ENCODE data around the gene ROR1. TPM values are rescaled to one million over a fixed set of nuclear protein-coding genes. Genes with fewer than 3 reads are reported as not detected.

ROR1 gene
- total and polyA plus RNA-seq, 2 donors (not counting 1 experiment from before 2014, with no cell fraction given), result 0.46 to 16.0 TPM

DNA sequence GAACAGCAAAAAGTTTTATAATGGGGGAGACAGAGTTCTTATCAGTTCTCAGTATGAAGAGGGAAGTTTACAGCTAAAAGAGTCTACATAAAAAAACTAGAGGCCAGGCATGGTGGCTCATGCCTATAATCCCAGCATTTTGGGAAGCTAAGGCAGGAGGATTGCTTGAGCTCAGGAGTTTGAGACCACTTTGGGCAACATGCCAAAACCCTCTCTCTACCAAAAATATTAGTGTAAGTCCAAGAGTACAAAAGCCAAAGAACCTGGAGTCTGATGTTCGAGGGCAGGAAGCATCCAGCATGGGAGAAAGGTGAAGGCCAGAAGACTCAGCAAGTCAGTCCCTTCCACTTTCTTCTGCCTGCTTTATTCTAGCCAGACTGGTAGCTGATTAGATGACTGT, 35.0 kb upstream of the ROR1 start:
- no peak for TF ChIP-seq EZH2 (IDR thresholded peaks at IDR 0.05; ENCODE audit: borderline replicate concordance, insufficient read depth, low read depth, low read length, poor library complexity, severe bottlenecking)
- TF ChIP-seq, protein P1, sequence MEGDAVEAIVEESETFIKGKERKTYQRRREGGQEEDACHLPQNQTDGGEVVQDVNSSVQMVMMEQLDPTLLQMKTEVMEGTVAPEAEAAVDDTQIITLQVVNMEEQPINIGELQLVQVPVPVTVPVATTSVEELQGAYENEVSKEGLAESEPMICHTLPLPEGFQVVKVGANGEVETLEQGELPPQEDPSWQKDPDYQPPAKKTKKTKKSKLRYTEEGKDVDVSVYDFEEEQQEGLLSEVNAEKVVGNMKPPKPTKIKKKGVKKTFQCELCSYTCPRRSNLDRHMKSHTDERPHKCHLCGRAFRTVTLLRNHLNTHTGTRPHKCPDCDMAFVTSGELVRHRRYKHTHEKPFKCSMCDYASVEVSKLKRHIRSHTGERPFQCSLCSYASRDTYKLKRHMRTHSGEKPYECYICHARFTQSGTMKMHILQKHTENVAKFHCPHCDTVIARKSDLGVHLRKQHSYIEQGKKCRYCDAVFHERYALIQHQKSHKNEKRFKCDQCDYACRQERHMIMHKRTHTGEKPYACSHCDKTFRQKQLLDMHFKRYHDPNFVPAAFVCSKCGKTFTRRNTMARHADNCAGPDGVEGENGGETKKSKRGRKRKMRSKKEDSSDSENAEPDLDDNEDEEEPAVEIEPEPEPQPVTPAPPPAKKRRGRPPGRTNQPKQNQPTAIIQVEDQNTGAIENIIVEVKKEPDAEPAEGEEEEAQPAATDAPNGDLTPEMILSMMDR (IDR thresholded peaks at IDR 0.05), result no peak
- H3K27me3 ChIP-seq (replicated peaks in 1 of 4; ENCODE audit: control extremely low read depth in 1 of 4, control insufficient read depth in 3 of 4, insufficient read depth in 4 of 4, low read length in 3 of 4), result no peaks in the 10 kb centered on the region
- peaks cover 0 to 3% (median 0%) of the 10 kb centered on the region in 3 donors for H3K9me3 ChIP-seq (ENCODE audit: control extremely low read depth in 1 of 3, control insufficient read depth in 2 of 3, insufficient read depth in 1 of 3, low read length in 2 of 3)
- no peaks in the 10 kb centered on the region for H3K36me3 ChIP-seq (replicated peaks in 1 of 2; ENCODE audit: control extremely low read depth in 1 of 2, control insufficient read depth in 1 of 2, extremely low read depth in 1 of 2, insufficient read depth in 2 of 2, low read length in 1 of 2)
- Mint-ChIP-seq H3K27me3 (peaks cover 14% of the 10 kb centered on the region), H3K27ac (no peak overlapping the region), H3K9me3 (ENCODE audit: insufficient read depth) (peaks cover 8% of the 10 kb centered on the region), H3K4me3 (no peak overlapping the region), H3K4me1 (no peaks in the 10 kb centered on the region)
- no peak overlapping the region for H3K27ac ChIP-seq (ENCODE audit: low read length in 2 of 2)
- H3K4me1 ChIP-seq (ENCODE audit: control insufficient read depth in 2 of 2, insufficient read depth in 2 of 2, low read length in 2 of 2), result peaks cover 0 to 3% of the 10 kb centered on the region in 2 donors
- intact Hi-C loops (cut with micrococcal nuclease), result no loop called here
- H3K4me2 ChIP-seq (replicated peaks; ENCODE audit: low read depth, low read length, poor library complexity, severe bottlenecking), result no peak overlapping the region
- no peak for ATAC-seq (ENCODE audit: low read depth)
- no peaks in the 10 kb centered on the region for H4K20me1 ChIP-seq (ENCODE audit: control insufficient read depth, insufficient read depth, low read length, poor library complexity, severe bottlenecking)
- POLR2A ChIA-PET, result no interaction called here
- no CpG with 5 or more reads among the region's 1 CpG for WGBS (ENCODE audit: insufficient coverage)
- no peak overlapping the region for H2AFZ ChIP-seq (ENCODE audit: insufficient read depth, low read depth, low read length, poor library complexity, severe bottlenecking)
- DNase-seq, result no peak
- H3K9ac ChIP-seq (ENCODE audit: low read length), result no peak overlapping the region
- no peaks in the 10 kb centered on the region for H3K79me2 ChIP-seq (ENCODE audit: control insufficient read depth, insufficient read depth, low read length)
- CTCF ChIA-PET, result interaction anchor here (0.9 to 1.5 kb wide), 2 partner anchors 176 to 398 kb away, joined by 5 to 6 read pairs; no protein-coding TSS in a partner anchor
- H3K4me3 ChIP-seq (ENCODE audit: control extremely low read depth in 1 of 5, extremely low read depth in 1 of 5, insufficient read depth in 1 of 5, low read depth in 2 of 5, low read length in 4 of 5), result no peak overlapping the region

DNA sequence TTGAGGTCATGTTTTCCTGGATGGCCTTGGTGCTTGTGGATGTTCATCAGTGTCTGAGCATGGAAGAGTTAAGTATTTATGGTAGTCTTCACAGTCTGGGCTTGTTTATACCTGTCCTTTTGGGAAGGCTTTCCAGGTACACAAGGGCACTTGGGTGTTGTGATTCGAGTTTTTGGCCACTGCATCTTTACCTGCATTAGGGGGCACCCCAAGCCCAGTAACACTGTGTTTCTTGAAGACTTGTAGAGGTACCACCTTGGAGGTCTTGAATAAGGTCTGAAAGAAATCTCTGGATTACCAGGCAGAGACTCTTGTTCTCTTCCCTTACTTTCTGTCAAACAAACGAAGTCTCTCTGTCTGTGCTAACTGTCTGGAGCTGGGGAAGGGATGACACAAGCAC, 34.4 kb upstream of the ROR1 start:
- Histone ChIP-seq H3K9me3 (ENCODE audit: control extremely low read depth in 1 of 3, control insufficient read depth in 2 of 3, insufficient read depth in 1 of 3, low read length in 2 of 3) (peaks cover 0 to 3% (median 0%) of the 10 kb centered on the region in 3 donors), H3K4me3 (ENCODE audit: control extremely low read depth in 1 of 5, extremely low read depth in 1 of 5, insufficient read depth in 1 of 5, low read depth in 2 of 5, low read length in 4 of 5) (no peak overlapping the region), H3K9ac (ENCODE audit: low read length) (no peak overlapping the region), H4K20me1 (ENCODE audit: control insufficient read depth, insufficient read depth, low read length, poor library complexity, severe bottlenecking) (no peaks in the 10 kb centered on the region), H3K27me3 (replicated peaks in 1 of 4; ENCODE audit: control extremely low read depth in 1 of 4, control insufficient read depth in 3 of 4, insufficient read depth in 4 of 4, low read length in 3 of 4) (no peaks in the 10 kb centered on the region), H3K79me2 (ENCODE audit: control insufficient read depth, insufficient read depth, low read length) (no peaks in the 10 kb centered on the region), H3K36me3 (replicated peaks in 1 of 2; ENCODE audit: control extremely low read depth in 1 of 2, control insufficient read depth in 1 of 2, extremely low read depth in 1 of 2, insufficient read depth in 2 of 2, low read length in 1 of 2) (no peaks in the 10 kb centered on the region), H3K27ac (ENCODE audit: low read length in 2 of 2) (no peak overlapping the region), H3K4me1 (ENCODE audit: control insufficient read depth in 2 of 2, insufficient read depth in 2 of 2, low read length in 2 of 2) (peaks cover 0 to 3% of the 10 kb centered on the region in 2 donors), H2AFZ (ENCODE audit: insufficient read depth, low read depth, low read length, poor library complexity, severe bottlenecking) (no peak overlapping the region), H3K4me2 (replicated peaks; ENCODE audit: low read depth, low read length, poor library complexity, severe bottlenecking) (no peak overlapping the region)
- 71% methylated on average over 2 of the region's 2 CpGs for WGBS (ENCODE audit: insufficient coverage)
- Mint-ChIP-seq H3K4me1 (no peaks in the 10 kb centered on the region), H3K9me3 (ENCODE audit: insufficient read depth) (peaks cover 8% of the 10 kb centered on the region), H3K27me3 (peaks cover 11% of the 10 kb centered on the region), H3K27ac (no peak overlapping the region), H3K4me3 (no peak overlapping the region)
- intact Hi-C loops (cut with micrococcal nuclease), result no loop called here
- TF ChIP-seq EZH2 (IDR thresholded peaks at IDR 0.05; ENCODE audit: borderline replicate concordance, insufficient read depth, low read depth, low read length, poor library complexity, severe bottlenecking), result no peak
- TF ChIP-seq, protein P1 (IDR thresholded peaks at IDR 0.05), result no peak
- ATAC-seq (ENCODE audit: low read depth), result no peak
- no peak for DNase-seq
- CTCF ChIA-PET, result interaction anchor here (0.9 to 1.6 kb wide), 3 partner anchors 175 to 400 kb away, joined by 3 to 6 read pairs (median 5); no protein-coding TSS in a partner anchor
- POLR2A ChIA-PET, result no interaction called here
